ENCODE results near the gene ABHD5.

ABHD5 gene

GRCh38 chr3:43762451-43762850 lies 71.7 kb downstream of the ABHD5 start:
- H3K9me3 ChIP-seq (ENCODE audit: control insufficient read depth, insufficient read depth, low read length), result no peaks in the 10 kb centered on the region
- no peaks in the 10 kb centered on the region for H4K20me1 ChIP-seq (ENCODE audit: control insufficient read depth, insufficient read depth, low read depth, low read length)
- H3K4me3 ChIP-seq (ENCODE audit: low read length), result no peak overlapping the region
- no peaks in the 10 kb centered on the region for H3K9me2 ChIP-seq (replicated peaks; ENCODE audit: control insufficient read depth, low read length)
- H3K36me3 ChIP-seq (ENCODE audit: control insufficient read depth, low read length), result no peaks in the 10 kb centered on the region
- no peaks in the 10 kb centered on the region for H3F3A ChIP-seq (ENCODE audit: control insufficient read depth, insufficient read depth)
- TF ChIP-seq, protein P1, sequence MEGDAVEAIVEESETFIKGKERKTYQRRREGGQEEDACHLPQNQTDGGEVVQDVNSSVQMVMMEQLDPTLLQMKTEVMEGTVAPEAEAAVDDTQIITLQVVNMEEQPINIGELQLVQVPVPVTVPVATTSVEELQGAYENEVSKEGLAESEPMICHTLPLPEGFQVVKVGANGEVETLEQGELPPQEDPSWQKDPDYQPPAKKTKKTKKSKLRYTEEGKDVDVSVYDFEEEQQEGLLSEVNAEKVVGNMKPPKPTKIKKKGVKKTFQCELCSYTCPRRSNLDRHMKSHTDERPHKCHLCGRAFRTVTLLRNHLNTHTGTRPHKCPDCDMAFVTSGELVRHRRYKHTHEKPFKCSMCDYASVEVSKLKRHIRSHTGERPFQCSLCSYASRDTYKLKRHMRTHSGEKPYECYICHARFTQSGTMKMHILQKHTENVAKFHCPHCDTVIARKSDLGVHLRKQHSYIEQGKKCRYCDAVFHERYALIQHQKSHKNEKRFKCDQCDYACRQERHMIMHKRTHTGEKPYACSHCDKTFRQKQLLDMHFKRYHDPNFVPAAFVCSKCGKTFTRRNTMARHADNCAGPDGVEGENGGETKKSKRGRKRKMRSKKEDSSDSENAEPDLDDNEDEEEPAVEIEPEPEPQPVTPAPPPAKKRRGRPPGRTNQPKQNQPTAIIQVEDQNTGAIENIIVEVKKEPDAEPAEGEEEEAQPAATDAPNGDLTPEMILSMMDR (IDR thresholded peaks at IDR 0.05; ENCODE audit: low read depth, low read length, poor library complexity, severe bottlenecking), result no peak
- TF ChIP-seq EZH2phosphoT487 (IDR thresholded peaks at IDR 0.05; ENCODE audit: borderline replicate concordance, low read length), result no peak
- H3K4me1 ChIP-seq (ENCODE audit: control insufficient read depth, low read length), result no peaks in the 10 kb centered on the region
- no peaks in the 10 kb centered on the region for H3K79me2 ChIP-seq (ENCODE audit: control insufficient read depth, low read length)
- no peak overlapping the region for H3K4me2 ChIP-seq (ENCODE audit: low read length)
- no peak overlapping the region for H3K27ac ChIP-seq (ENCODE audit: low read depth, low read length)
- peaks cover 4% of the 10 kb centered on the region; the same call in 1 of the 2 replicates for H3K27me3 ChIP-seq (ENCODE audit: control insufficient read depth, low read length)

DNA sequence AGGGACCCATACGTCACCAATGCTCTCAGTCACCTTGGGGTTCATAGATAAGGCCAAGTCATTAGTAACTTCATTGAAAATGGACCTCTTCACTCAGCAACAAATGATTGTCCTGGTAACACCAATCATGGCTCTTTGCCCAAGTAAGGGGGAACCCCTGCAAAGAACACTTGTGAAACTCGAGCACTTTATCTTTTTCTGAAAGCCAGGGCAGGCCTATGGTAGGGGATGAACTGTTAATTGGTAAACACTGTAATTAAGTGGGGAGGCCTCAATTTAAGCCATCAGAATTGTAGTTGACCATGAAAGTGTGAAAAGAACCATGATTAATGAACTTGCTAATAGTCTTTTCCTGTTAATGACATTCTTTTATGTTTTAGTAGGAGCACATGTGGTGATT lies 73.3 kb downstream of the ABHD5 start:
- no peak overlapping the region for H3K27ac ChIP-seq (ENCODE audit: low read depth, low read length)
- peaks cover under 1% of the 10 kb centered on the region; the same call in 1 of the 2 replicates for H3K4me1 ChIP-seq (ENCODE audit: control insufficient read depth, low read length)
- no peak for TF ChIP-seq EZH2phosphoT487 (IDR thresholded peaks at IDR 0.05; ENCODE audit: borderline replicate concordance, low read length)
- TF ChIP-seq, protein P1 (IDR thresholded peaks at IDR 0.05; ENCODE audit: low read depth, low read length, poor library complexity, severe bottlenecking), result no peak
- no peaks in the 10 kb centered on the region for H3K79me2 ChIP-seq (ENCODE audit: control insufficient read depth, low read length)
- no peaks in the 10 kb centered on the region for H4K20me1 ChIP-seq (ENCODE audit: control insufficient read depth, insufficient read depth, low read depth, low read length)
- H3K9me3 ChIP-seq (ENCODE audit: control insufficient read depth, insufficient read depth, low read length), result no peaks in the 10 kb centered on the region
- no peaks in the 10 kb centered on the region for H3K36me3 ChIP-seq (ENCODE audit: control insufficient read depth, low read length)
- no peaks in the 10 kb centered on the region for H3F3A ChIP-seq (ENCODE audit: control insufficient read depth, insufficient read depth)
- no peak overlapping the region for H3K4me3 ChIP-seq (ENCODE audit: low read length)
- no peak overlapping the region for H3K4me2 ChIP-seq (ENCODE audit: low read length)
- no peaks in the 10 kb centered on the region for H3K9me2 ChIP-seq (replicated peaks; ENCODE audit: control insufficient read depth, low read length)
- peaks cover 14% of the 10 kb centered on the region for H3K27me3 ChIP-seq (ENCODE audit: control insufficient read depth, low read length)

DNA sequence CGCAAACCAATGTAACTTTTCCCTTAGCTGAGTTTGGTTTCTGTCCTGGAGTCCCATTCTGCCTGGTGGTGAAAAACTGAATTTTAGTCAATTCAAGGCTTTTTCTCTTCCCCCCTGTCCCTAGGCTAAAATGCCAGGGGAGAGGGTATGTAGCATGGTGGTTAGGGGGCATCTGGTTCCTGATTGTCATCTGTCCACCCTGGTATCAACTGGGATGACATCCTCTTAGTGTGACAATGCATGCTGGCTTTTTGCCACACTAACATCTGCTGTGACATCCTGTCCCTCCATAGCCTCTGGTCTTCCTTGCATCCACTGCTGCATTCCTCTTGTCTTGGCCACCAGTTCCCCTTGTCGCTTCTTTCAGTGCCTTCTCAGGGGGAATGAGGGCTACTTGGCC lies 73.7 kb downstream of the ABHD5 start:
- Histone ChIP-seq H3K4me2 (ENCODE audit: low read length) (no peak overlapping the region), H3F3A (ENCODE audit: control insufficient read depth, insufficient read depth) (no peaks in the 10 kb centered on the region), H3K4me3 (ENCODE audit: low read length) (no peak overlapping the region), H3K9me3 (ENCODE audit: control insufficient read depth, insufficient read depth, low read length) (no peaks in the 10 kb centered on the region), H3K79me2 (ENCODE audit: control insufficient read depth, low read length) (no peaks in the 10 kb centered on the region), H3K27me3 (ENCODE audit: control insufficient read depth, low read length) (peaks cover 16% of the 10 kb centered on the region), H3K4me1 (ENCODE audit: control insufficient read depth, low read length) (peaks cover 5% of the 10 kb centered on the region; the same call in 1 of the 2 replicates), H3K27ac (ENCODE audit: low read depth, low read length) (no peak overlapping the region), H4K20me1 (ENCODE audit: control insufficient read depth, insufficient read depth, low read depth, low read length) (no peaks in the 10 kb centered on the region), H3K9me2 (replicated peaks; ENCODE audit: control insufficient read depth, low read length) (no peaks in the 10 kb centered on the region), H3K36me3 (ENCODE audit: control insufficient read depth, low read length) (no peaks in the 10 kb centered on the region)
- TF ChIP-seq, protein P1 (IDR thresholded peaks at IDR 0.05; ENCODE audit: low read depth, low read length, poor library complexity, severe bottlenecking), result no peak
- no peak for TF ChIP-seq EZH2phosphoT487 (IDR thresholded peaks at IDR 0.05; ENCODE audit: borderline replicate concordance, low read length)
